ENCODE measurements around the gene KRT9. TPM values are rescaled to one million over a fixed set of nuclear protein-coding genes. Genes with fewer than 3 reads are reported as not detected.

The KRT9 gene
- polyA plus RNA-seq, 2 of the 4 experiments (the other 2 are of a cell fraction) = not detected

GRCh38 chr17:41547921-41548843, 23.7 kb downstream of the KRT9 start (continued):
- TF ChIP-seq CHD4 (IDR thresholded peaks at IDR 0.05; ENCODE audit: borderline replicate concordance) = peak; percentile 35; the same call in 1 of the 2 replicates

- CTCF ChIA-PET = interaction anchor here (1.0 to 15.8 kb wide), 33 partner anchors 10 to 743 kb away, joined by 3 to 533 read pairs (median 30); partner anchors contain the start of genes KRT13, KRT14, KRT15 and KRT16
- 47% methylated on average over 9 of the region's 9 CpGs for WGBS (ENCODE audit: missing lambda C conversion rate)
- FAIRE-seq = no peak
- ATAC-seq = peak; percentile 37 to 46
- TF ChIP-seq ATOH8 (CRISPR knock-in tag; IDR thresholded peaks at IDR 0.05; ENCODE audit: low read depth) (no peak), BHLHE40 (IDR thresholded peaks at IDR 0.05; ENCODE audit: low read depth, low read length) (no peak), MYC (IDR thresholded peaks at IDR 0.05; ENCODE audit: borderline replicate concordance, low read length) (0 out of 2 replicates have a peak, but pooled peaks have one; percentile 3)
- peak overlapping the region; percentile 82 for H3K4me2 ChIP-seq
- H3K9me3 ChIP-seq = 0 out of 3 replicates have a peak, but pooled peaks cover 7% of the 10 kb centered on the region
- peak in 1 of 2 experiments; percentile 70 for DNase-seq (ENCODE audit: low read depth in 1 of 2, low spot score in 1 of 2)
- H3K4me1 ChIP-seq = peaks cover 40% of the 10 kb centered on the region
- peak overlapping the region; percentile 89 to 96 for H3K27ac ChIP-seq
- H3K4me3 ChIP-seq = no peak overlapping the region
- POLR2A ChIA-PET = interaction anchor here (1.6 to 2.4 kb wide), 4 partner anchors 17 to 728 kb away, joined by 5 to 10 read pairs (median 8); no protein-coding TSS in a partner anchor
Observed at GRCh38 chr17:41547378-41547841, 24.4 kb downstream of the KRT9 start.

GRCh38 chr17:41546819-41547218, 25.0 kb downstream of the KRT9 start:
- peak overlapping the region; percentile 89 to 96 for H3K27ac ChIP-seq
- 94% methylated on average over 3 of the region's 3 CpGs for WGBS (ENCODE audit: missing lambda C conversion rate)
- DNase-seq (ENCODE audit: low read depth in 1 of 2, low spot score in 1 of 2) (no peak), FAIRE-seq (no peak), ATAC-seq (no peak)
- TF ChIP-seq ZC3H11A (IDR thresholded peaks at IDR 0.05) (no peak), ZNF302 (CRISPR knock-in tag; IDR thresholded peaks at IDR 0.05) (no peak), SREBF2 (IDR thresholded peaks at IDR 0.05) (no peak), MAFK (IDR thresholded peaks at IDR 0.05; ENCODE audit: partially characterized antibody) (no peak)
- ChIA-PET POLR2A (no interaction called here), CTCF (interaction anchor here (0.6 to 15.8 kb wide), 12 partner anchors 16 to 690 kb away, joined by 3 to 508 read pairs (median 34); partner anchors contain the start of genes KRT13, KRT15 and KRT19)
- H3K4me2 ChIP-seq = no peak overlapping the region
- H3K4me3 ChIP-seq = no peak overlapping the region
- 0 out of 3 replicates have a peak, but pooled peaks cover 7% of the 10 kb centered on the region for H3K9me3 ChIP-seq
- peaks cover 40% of the 10 kb centered on the region for H3K4me1 ChIP-seq

- 87% methylated on average over 13 of the region's 13 CpGs for WGBS (ENCODE audit: missing lambda C conversion rate)
- H3K4me2 ChIP-seq = no peak overlapping the region
- peak overlapping the region in 1 of 2 experiments; percentile 89; a peak in 3 of 6 replicates for H3K27ac ChIP-seq
- ATAC-seq (no peak), DNase-seq (ENCODE audit: low read depth in 1 of 2, low spot score in 1 of 2) (no peak), FAIRE-seq (no peak)
- CTCF ChIA-PET = interaction anchor here (0.7 to 15.8 kb wide), 8 partner anchors 9 to 743 kb away, joined by 3 to 508 read pairs (median 16); partner anchors contain the start of gene KRT19
- no peak overlapping the region for H3K4me3 ChIP-seq
- H3K9me3 ChIP-seq = 0 out of 3 replicates have a peak, but pooled peaks cover 7% of the 10 kb centered on the region
- H3K4me1 ChIP-seq = peaks cover 40% of the 10 kb centered on the region
- TF ChIP-seq NFE2L2 (conservative IDR thresholded peaks at IDR 0.05; ENCODE audit: low read length) (no peak), E2F6 (IDR thresholded peaks at IDR 0.05; ENCODE audit: borderline replicate concordance, low read depth) (no peak), MAFK (IDR thresholded peaks at IDR 0.05; ENCODE audit: partially characterized antibody) (no peak), RCOR1 (IDR thresholded peaks at IDR 0.05; ENCODE audit: low read depth, low read length) (no peak), HOXB13 (CRISPR knock-in tag; IDR thresholded peaks at IDR 0.05; ENCODE audit: low read depth) (no peak), EP300 (IDR thresholded peaks at IDR 0.05) (no peak), JUN (IDR thresholded peaks at IDR 0.05) (no peak), CBX2 (IDR thresholded peaks at IDR 0.05; ENCODE audit: borderline replicate concordance, low read depth) (no peak), MYC (IDR thresholded peaks at IDR 0.05; ENCODE audit: borderline replicate concordance, low read length) (no peak), HMGXB4 (CRISPR knock-in tag; IDR thresholded peaks at IDR 0.05; ENCODE audit: borderline replicate concordance) (no peak)
- POLR2A ChIA-PET = no interaction called here
Observed at GRCh38 chr17:41545829-41546410, 25.9 kb downstream of the KRT9 start.

All from A549 (cell line).